ENCODE results near the gene ALKBH8.
A peak's percentile ranks its signal among the peaks of the same experiment; 100 is the strongest.

ALKBH8 gene

GRCh38 chr11:107565219-107565937, at the start of gene ALKBH8:
TSS of gene ALKBH8 (minus strand) at chr11:107565735. CDS start at chr11:107560893, 4,842 bp downstream.
- Mint-ChIP-seq H3K9me3 (ENCODE audit: low read depth) (no peaks in the 10 kb centered on the region), H3K4me3 (peak within 1 kb of the TSS; percentile 95), H3K27ac (peak within 1 kb of the TSS; percentile 93), H3K4me1 (ENCODE audit: low read depth) (peaks cover 60% of the 10 kb centered on the region), H3K27me3 (no peaks in the 10 kb centered on the region), H3K36me3 (no peaks in the 10 kb centered on the region)

DNA sequence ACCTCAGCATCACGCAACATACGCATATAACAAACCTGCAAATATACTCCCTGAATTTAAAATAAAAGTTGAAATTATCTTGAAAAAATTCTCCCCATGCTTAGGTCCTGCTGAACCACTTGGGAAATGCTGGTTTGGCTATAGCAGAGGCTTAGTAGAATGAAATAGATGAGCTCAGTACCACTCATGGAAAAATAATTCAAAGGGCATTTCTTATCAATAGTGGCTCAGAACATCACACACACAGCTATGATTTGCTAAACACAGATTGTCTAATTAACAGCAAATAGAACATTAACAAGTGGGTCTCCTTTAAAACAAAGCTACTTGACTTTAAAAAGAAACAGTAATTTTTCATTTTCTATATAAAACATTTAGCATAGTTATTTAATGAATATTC, 46.9 kb upstream of the ALKBH8 start:
- H3K4me3 Mint-ChIP-seq, result no peak overlapping the region
- H3K9me3 Mint-ChIP-seq (ENCODE audit: low read depth), result no peaks in the 10 kb centered on the region
- no peak overlapping the region for H3K27ac Mint-ChIP-seq

DNA sequence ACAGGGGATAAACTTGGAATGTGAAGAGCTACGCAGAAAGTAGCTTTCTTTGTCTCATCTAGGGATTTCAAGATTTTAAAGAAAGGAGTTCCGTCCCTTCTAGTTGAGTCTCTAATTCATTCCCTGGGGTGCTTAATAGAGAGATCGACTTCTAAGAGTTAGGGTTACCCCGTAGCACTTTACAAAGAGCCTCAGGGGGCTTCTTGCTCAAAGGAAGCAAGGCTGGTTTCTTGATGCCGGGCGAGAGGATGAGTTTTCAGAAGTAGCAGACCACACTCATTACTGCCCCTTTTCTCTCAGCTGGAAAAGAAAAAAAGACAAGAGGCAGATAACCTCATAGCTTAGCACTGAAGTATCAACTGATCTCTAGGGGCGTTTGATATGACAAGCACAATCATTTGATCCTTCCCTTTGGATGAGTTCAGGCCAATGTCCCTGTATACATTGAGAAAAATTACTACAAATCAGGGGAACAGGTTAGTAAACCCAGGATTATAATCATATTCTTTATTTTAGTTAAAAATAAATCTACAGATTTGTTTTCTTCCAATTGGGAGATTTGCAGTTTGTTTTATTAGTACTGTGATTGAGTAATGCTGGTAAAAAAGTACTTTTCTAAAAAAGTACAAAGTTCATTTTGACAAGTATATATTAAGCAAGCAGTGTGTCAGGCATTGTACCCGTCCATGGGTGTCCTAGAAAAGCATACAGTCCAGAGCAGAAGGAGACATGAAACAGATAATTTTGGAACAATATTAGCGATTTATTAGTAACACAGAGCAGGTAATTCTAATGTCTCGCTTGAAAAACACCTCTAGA, 44.1 kb upstream of the ALKBH8 start:
- Mint-ChIP-seq H3K27ac (no peak overlapping the region), H3K4me1 (ENCODE audit: low read depth) (no peaks in the 10 kb centered on the region), H3K36me3 (no peaks in the 10 kb centered on the region), H3K27me3 (peaks cover 30% of the 10 kb centered on the region), H3K9me3 (ENCODE audit: low read depth) (no peaks in the 10 kb centered on the region), H3K4me3 (no peak overlapping the region)

More for the DNA sequence above, 46.9 kb upstream of the ALKBH8 start:
- Mint-ChIP-seq H3K36me3 (no peaks in the 10 kb centered on the region), H3K27me3 (peaks cover 20% of the 10 kb centered on the region), H3K4me1 (ENCODE audit: low read depth) (no peaks in the 10 kb centered on the region)

GRCh38 chr11:107608809-107609208, 43.3 kb upstream of the ALKBH8 start:
- peaks cover 30% of the 10 kb centered on the region for H3K27me3 Mint-ChIP-seq
- H3K9me3 Mint-ChIP-seq (ENCODE audit: low read depth), result no peaks in the 10 kb centered on the region
- H3K4me1 Mint-ChIP-seq (ENCODE audit: low read depth), result no peaks in the 10 kb centered on the region
- H3K27ac Mint-ChIP-seq, result no peak overlapping the region
- H3K36me3 Mint-ChIP-seq, result no peaks in the 10 kb centered on the region
- no peak overlapping the region for H3K4me3 Mint-ChIP-seq

GRCh38 chr11:107606141-107606540, 40.6 kb upstream of the ALKBH8 start:
- Mint-ChIP-seq H3K27me3 (peaks cover 37% of the 10 kb centered on the region), H3K4me3 (no peak overlapping the region), H3K36me3 (no peaks in the 10 kb centered on the region), H3K4me1 (ENCODE audit: low read depth) (no peaks in the 10 kb centered on the region), H3K9me3 (ENCODE audit: low read depth) (no peaks in the 10 kb centered on the region), H3K27ac (no peak overlapping the region)

DNA sequence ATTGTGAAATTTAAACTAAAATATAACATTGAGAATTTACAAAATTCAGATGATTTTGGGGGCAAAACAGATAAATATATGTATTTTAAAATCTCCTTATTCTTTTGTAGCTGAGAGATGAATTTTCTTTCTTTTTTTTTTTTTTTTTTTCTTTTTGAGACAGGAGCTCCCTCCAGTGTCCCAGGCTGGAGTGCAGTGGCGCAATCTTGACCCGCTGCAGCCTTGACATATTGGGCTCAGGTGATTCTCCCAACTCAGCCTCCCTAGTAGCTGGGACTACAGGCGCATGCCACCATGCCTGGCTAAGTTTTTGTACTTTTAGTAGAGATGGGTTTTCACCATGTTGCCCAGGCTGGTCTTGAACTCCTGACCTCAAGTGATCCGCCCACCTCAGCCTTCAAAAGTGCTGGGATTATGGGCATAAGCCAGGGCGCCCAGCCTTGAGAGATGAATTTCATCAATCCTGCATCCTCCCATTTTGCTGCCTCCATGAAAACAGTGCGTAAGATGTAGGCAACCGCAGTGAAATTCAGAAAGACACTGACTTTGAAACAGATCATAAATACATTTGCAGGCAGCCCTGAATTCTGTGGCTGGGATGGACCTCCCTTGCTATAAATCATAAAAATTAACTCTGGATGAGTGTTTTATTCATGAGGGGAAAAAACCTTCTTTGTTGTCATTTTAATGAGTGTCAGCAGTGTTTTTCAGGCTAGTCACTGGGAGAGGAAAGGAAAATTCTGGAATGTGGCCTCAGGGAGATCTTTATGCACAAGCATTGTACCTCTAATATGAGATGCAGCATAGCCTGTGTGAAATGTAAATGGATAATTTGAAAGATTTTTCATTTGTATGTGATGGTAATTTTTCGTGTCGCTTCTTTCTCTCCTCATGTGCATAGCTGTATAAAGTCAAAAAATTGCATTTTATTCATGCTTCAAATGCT, 39.8 kb upstream of the ALKBH8 start:
- Mint-ChIP-seq H3K4me3 (no peak overlapping the region), H3K9me3 (ENCODE audit: low read depth) (no peaks in the 10 kb centered on the region), H3K4me1 (ENCODE audit: low read depth) (no peaks in the 10 kb centered on the region), H3K27ac (no peak overlapping the region), H3K36me3 (no peaks in the 10 kb centered on the region), H3K27me3 (peaks cover 34% of the 10 kb centered on the region)

DNA sequence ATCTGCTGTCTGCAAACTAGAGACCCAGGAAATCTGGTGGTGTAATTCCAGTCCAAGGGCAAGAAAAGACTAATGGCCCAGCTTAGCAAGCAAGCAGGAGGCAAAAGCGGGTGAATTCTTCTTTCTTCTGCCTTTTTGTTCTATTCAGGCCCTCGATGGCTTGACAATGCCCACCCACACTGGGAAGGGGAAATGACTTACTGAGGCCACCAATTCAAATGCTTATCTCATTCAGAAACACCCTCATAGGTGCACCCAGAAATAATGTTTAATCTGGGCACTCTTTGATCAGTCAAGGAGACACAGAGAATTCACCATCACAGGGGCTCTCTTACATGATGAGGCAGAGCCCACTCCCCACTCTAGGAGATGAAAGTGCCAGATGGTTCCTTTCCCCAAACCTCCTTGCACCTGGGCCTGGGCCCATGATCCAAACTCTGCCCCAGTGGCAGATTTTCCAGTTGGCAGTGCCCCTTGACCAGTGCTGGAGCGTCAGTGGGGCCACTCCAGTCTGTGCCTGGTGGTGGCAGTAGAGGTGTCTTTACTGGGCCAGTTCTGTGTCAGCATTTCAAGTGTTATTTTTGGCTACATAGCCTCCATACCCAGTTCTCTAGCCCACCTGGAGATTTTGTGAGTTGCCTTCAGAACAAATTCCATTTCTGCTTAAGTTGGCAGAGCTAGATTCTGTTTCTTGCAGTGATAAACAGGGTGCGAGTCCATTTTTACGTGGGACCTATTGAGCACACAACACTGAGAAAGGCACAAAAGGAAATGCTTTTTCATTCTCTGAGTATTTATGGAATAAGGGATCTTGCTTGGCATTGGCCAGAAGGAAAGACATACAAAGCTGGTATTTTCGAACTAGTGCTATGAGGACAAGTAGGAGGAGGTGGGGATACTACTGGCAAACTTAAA, 32.9 kb upstream of the ALKBH8 start:
- Mint-ChIP-seq H3K4me3 (no peak overlapping the region), H3K27me3 (peaks cover 40% of the 10 kb centered on the region), H3K27ac (no peak overlapping the region), H3K4me1 (ENCODE audit: low read depth) (no peaks in the 10 kb centered on the region), H3K36me3 (no peaks in the 10 kb centered on the region), H3K9me3 (ENCODE audit: low read depth) (no peaks in the 10 kb centered on the region)

GRCh38 chr11:107594736-107595135, 29.2 kb upstream of the ALKBH8 start:
- Mint-ChIP-seq H3K27ac (no peak overlapping the region), H3K4me3 (no peak overlapping the region), H3K4me1 (ENCODE audit: low read depth) (peaks cover 20% of the 10 kb centered on the region), H3K27me3 (peaks cover 43% of the 10 kb centered on the region), H3K36me3 (no peaks in the 10 kb centered on the region), H3K9me3 (ENCODE audit: low read depth) (no peaks in the 10 kb centered on the region)

DNA sequence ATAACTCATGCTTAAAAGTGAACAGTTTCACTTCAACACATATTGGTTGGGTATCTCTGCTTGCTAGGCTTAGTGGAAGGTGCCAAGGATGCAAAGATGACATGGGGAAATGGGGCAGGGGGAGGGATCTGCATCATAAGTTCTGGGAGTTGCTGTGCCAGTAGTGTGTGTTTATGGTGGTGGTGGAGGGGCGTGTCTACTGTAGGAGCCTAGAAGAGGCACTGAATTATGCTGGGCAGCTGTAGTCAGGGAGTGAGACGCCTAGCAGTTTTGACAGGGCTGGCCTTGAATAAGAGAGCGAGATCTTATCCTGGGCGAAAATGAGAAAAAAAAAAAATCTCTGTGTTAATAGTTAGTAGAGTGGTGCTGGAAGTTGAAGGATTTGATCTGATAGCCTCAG, 28.4 kb upstream of the ALKBH8 start:
- no peaks in the 10 kb centered on the region for H3K9me3 Mint-ChIP-seq (ENCODE audit: low read depth)

DNA sequence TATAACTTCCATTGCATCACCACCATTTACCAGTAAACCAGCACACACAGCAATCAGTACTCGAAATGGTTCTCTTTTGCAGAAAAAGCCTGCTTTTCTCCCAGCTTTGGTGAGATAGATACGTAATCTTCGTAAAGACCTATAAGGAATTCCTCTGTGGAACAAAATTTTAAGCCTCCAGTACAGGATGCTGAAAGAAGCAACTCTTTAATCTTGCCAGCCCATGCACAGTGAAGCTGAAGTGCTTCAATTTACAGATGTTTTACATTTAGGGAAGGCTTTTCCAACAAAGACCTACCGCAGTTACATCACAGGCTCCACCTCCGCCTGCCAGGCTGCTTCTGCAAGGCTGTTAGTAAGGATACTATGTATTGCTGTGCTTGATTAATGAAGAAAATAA, 27.3 kb upstream of the ALKBH8 start:
- peaks cover 53% of the 10 kb centered on the region for H3K27me3 Mint-ChIP-seq
- peaks cover 22% of the 10 kb centered on the region for H3K4me1 Mint-ChIP-seq (ENCODE audit: low read depth)

More for the DNA sequence above, 28.4 kb upstream of the ALKBH8 start:
- Mint-ChIP-seq H3K27ac (no peak overlapping the region), H3K4me3 (no peak overlapping the region), H3K4me1 (ENCODE audit: low read depth) (peaks cover 22% of the 10 kb centered on the region), H3K36me3 (no peaks in the 10 kb centered on the region), H3K27me3 (peaks cover 47% of the 10 kb centered on the region)

GRCh38 chr11:107592231-107592590, 26.7 kb upstream of the ALKBH8 start:
- peak overlapping the region; percentile 91 for H3K4me3 Mint-ChIP-seq
- no peaks in the 10 kb centered on the region for H3K36me3 Mint-ChIP-seq
- H3K27ac Mint-ChIP-seq, result peak overlapping the region; percentile 38
- no peaks in the 10 kb centered on the region for H3K9me3 Mint-ChIP-seq (ENCODE audit: low read depth)
- H3K27me3 Mint-ChIP-seq, result peaks cover 55% of the 10 kb centered on the region
- peaks cover 22% of the 10 kb centered on the region for H3K4me1 Mint-ChIP-seq (ENCODE audit: low read depth)

More for the DNA sequence above, 27.3 kb upstream of the ALKBH8 start:
- Mint-ChIP-seq H3K9me3 (ENCODE audit: low read depth) (no peaks in the 10 kb centered on the region), H3K36me3 (no peaks in the 10 kb centered on the region), H3K4me3 (peak overlapping the region; percentile 91), H3K27ac (no peak overlapping the region)

DNA sequence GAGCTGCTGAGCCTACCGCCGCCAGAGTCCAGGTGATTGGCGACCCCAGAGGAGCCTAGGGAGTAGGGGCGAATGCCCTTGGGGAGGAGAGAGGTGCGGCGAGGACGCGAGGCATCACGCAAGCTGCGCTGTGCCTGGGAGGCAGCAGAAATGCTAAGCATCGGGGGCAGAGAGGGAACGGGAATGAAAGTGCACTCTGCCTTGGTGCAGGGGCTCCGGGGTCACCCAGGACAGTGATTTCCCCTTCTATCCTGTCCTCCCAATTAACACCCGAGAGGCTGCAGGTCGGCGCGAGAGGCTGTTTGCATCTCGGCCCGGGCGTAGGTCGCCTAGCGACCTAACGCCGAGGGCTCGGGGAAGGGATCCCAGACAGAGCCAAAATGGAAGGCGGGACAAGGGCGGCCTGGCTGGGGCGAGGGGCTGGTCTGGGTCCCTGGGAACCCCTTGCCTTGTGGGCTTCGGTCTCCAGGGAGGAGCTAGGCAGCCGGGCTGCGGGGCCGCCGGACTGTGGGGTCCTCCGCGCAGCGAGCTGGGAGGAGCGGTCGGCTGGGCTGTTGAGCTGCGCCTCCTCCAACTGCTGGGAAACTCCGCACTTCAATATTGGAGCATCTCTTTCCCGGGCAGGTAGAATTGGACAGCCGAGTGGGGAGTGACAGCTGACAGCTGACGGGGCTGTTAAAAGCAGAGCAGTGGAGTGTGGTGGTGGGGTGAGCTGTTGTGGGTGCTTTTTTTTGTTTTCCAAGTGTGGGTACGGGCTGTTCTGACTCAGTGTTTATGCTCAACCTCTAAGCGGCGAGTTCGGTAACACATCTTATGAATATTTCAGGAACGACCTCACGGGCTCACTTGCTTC, 26.1 kb upstream of the ALKBH8 start:
- Mint-ChIP-seq H3K4me1 (ENCODE audit: low read depth) (peaks cover 22% of the 10 kb centered on the region), H3K4me3 (peak overlapping the region; percentile 91), H3K9me3 (ENCODE audit: low read depth) (no peaks in the 10 kb centered on the region), H3K27me3 (peaks cover 57% of the 10 kb centered on the region), H3K36me3 (no peaks in the 10 kb centered on the region), H3K27ac (peak overlapping the region; percentile 38)

All from activated naive CD8-positive, alpha-beta T cell (primary cell).